GM21825 (cell line): ENCODE measurements around the gene TMEM255A.

ENCODE experiments used
- ATAC-seq: cut with Tn5 transposase; IDR thresholded peaks from one replicate; pipeline ENCODE4 v1.9.1; 2021; ENCODE audit warnings: mild to moderate bottlenecking, moderate library complexity; ENCODE audit not compliant: unreplicated experiment

Gene TMEM255A

GRCh38 chrX:120308959-120309872 lies 2.0 kb downstream of the TMEM255A start:
- ATAC-seq = peak; percentile 92

- no peak for ATAC-seq
These were observed 2.7 kb downstream of the TMEM255A start for GRCh38 chrX:120308558-120308957.

- ATAC-seq = no peak
These were observed 4.6 kb downstream of the TMEM255A start for GRCh38 chrX:120306630-120307029.

GRCh38 chrX:120305531-120306141 lies 5.6 kb downstream of the TMEM255A start:
- no peak for ATAC-seq

- no peak for ATAC-seq
These were observed 7.0 kb downstream of the TMEM255A start for GRCh38 chrX:120304256-120304655.

- peak; percentile 97 for ATAC-seq
These were observed 8.8 kb downstream of the TMEM255A start for GRCh38 chrX:120302434-120302833.

- ATAC-seq = peak; percentile 17
These were observed 9.3 kb downstream of the TMEM255A start for GRCh38 chrX:120301960-120302359.

- ATAC-seq = no peak
These were observed 9.8 kb downstream of the TMEM255A start for GRCh38 chrX:120301497-120301896.

- ATAC-seq = no peak
These were observed 11.3 kb downstream of the TMEM255A start for GRCh38 chrX:120299928-120300327.

GRCh38 chrX:120297923-120298322 lies 13.3 kb downstream of the TMEM255A start:
- no peak for ATAC-seq

- no peak for ATAC-seq
These were observed 16.6 kb downstream of the TMEM255A start for GRCh38 chrX:120294651-120295050.

- no peak for ATAC-seq
These were observed 18.2 kb downstream of the TMEM255A start for GRCh38 chrX:120293015-120293414.

GRCh38 chrX:120291211-120291610 lies 20.1 kb downstream of the TMEM255A start:
- no peak for ATAC-seq

- no peak for ATAC-seq
These were observed 21.2 kb downstream of the TMEM255A start for GRCh38 chrX:120290107-120290506.

- peak; percentile 64 for ATAC-seq
These were observed 23.6 kb downstream of the TMEM255A start for GRCh38 chrX:120287513-120288112.

- peak; percentile 44 for ATAC-seq
These were observed 24.3 kb downstream of the TMEM255A start for GRCh38 chrX:120286733-120287512.

- ATAC-seq = no peak
These were observed 28.6 kb downstream of the TMEM255A start for GRCh38 chrX:120282697-120283096.

GRCh38 chrX:120281761-120282160 lies 29.5 kb downstream of the TMEM255A start:
- ATAC-seq = no peak

- ATAC-seq = no peak
These were observed 30.1 kb downstream of the TMEM255A start for GRCh38 chrX:120281021-120281624.

- no peak for ATAC-seq
These were observed 36.3 kb downstream of the TMEM255A start for GRCh38 chrX:120274958-120275357.

- ATAC-seq = no peak
These were observed 37.1 kb downstream of the TMEM255A start for GRCh38 chrX:120274145-120274544.
